Ishikawa (cell line): ENCODE data around the gene PALS2.

Experiments
- CEBPB ChIP-seq: IDR thresholded peaks from 2 replicates; pipeline ENCODE4 v1.6.1; 2012
- CREB1 ChIP-seq: IDR thresholded peaks from 2 replicates; pipeline ENCODE4 v1.6.1; 2012; ENCODE audit warnings: low read depth
- EGR1 ChIP-seq: IDR thresholded peaks from 2 replicates; pipeline ENCODE4 v1.6.1; 2012
- EP300 ChIP-seq: IDR thresholded peaks from 2 replicates; pipeline ENCODE4 v1.6.1; 2012; ENCODE audit warnings: borderline replicate concordance
- FOXM1 ChIP-seq: IDR thresholded peaks from 2 replicates; pipeline ENCODE4 v1.6.1; 2012; ENCODE audit warnings: low read depth, borderline replicate concordance
- MAX ChIP-seq: IDR thresholded peaks from 2 replicates; pipeline ENCODE4 v1.6.1; 2012
- NFIC ChIP-seq: IDR thresholded peaks from 2 replicates; pipeline ENCODE4 v1.6.1; 2012
- RAD21 ChIP-seq: IDR thresholded peaks from 2 replicates; pipeline ENCODE4 v1.6.1; 2012; ENCODE audit warnings: low read depth
- REST ChIP-seq: IDR thresholded peaks from 2 replicates; pipeline ENCODE4 v1.6.1; 2012; ENCODE audit warnings: low read depth, mild to moderate bottlenecking
- TAF1 ChIP-seq: IDR thresholded peaks from 2 replicates; pipeline ENCODE4 v1.6.1; 2012; ENCODE audit warnings: low read depth, mild to moderate bottlenecking
- TCF12 ChIP-seq: IDR thresholded peaks from 2 replicates; pipeline ENCODE4 v1.6.1; 2012; ENCODE audit warnings: low read depth
- TEAD4 ChIP-seq: IDR thresholded peaks from 2 replicates; pipeline ENCODE4 v1.6.1; 2012
- USF1 ChIP-seq: IDR thresholded peaks from 2 replicates; pipeline ENCODE4 v1.6.1; 2012
- YY1 ChIP-seq: IDR thresholded peaks from 2 replicates; pipeline ENCODE4 v1.6.1; 2012; ENCODE audit warnings: low read depth
- ZBTB7A ChIP-seq: IDR thresholded peaks from 2 replicates; pipeline ENCODE4 v1.6.1; 2012; ENCODE audit warnings: low read depth

The PALS2 gene

GRCh38 chr7:24609570-24609969, 36.3 kb downstream of the PALS2 start:
- no peak for TF ChIP-seq ZBTB7A
- TF ChIP-seq EGR1, result no peak
- TF ChIP-seq EP300, result no peak
- no peak for TF ChIP-seq FOXM1
- no peak for TF ChIP-seq REST
- TF ChIP-seq NFIC, result no peak
- no peak for TF ChIP-seq USF1
- TF ChIP-seq YY1, result no peak
- TF ChIP-seq RAD21, result no peak
- no peak for TF ChIP-seq TEAD4
- TF ChIP-seq MAX, result no peak
- no peak for TF ChIP-seq TAF1

- TF ChIP-seq YY1 (no peak), CREB1 (no peak), TAF1 (no peak), RAD21 (no peak), CEBPB (no peak), ZBTB7A (no peak), TCF12 (no peak), EP300 (no peak), USF1 (no peak), FOXM1 (no peak), TEAD4 (no peak), NFIC (no peak), REST (no peak), EGR1 (no peak)
These were observed 37.9 kb downstream of the PALS2 start for GRCh38 chr7:24611130-24611529.

- TF ChIP-seq TCF12 (no peak), MAX (no peak), USF1 (no peak), NFIC (no peak), RAD21 (no peak), TAF1 (no peak), TEAD4 (no peak), CEBPB (no peak)
These were observed 44.8 kb downstream of the PALS2 start for GRCh38 chr7:24617957-24618616.

- TF ChIP-seq TAF1 (no peak), MAX (no peak), CREB1 (no peak), NFIC (no peak), YY1 (no peak), TEAD4 (no peak), TCF12 (no peak), ZBTB7A (no peak), RAD21 (no peak)
These were observed 46.7 kb downstream of the PALS2 start for GRCh38 chr7:24619978-24620377.

- no peak for TF ChIP-seq USF1
- TF ChIP-seq CREB1, result no peak
- no peak for TF ChIP-seq TEAD4
- no peak for TF ChIP-seq CEBPB
- TF ChIP-seq NFIC, result no peak
- TF ChIP-seq REST, result no peak
- no peak for TF ChIP-seq MAX
- no peak for TF ChIP-seq ZBTB7A
- TF ChIP-seq RAD21, result no peak
- TF ChIP-seq YY1, result no peak
- TF ChIP-seq FOXM1, result no peak
- TF ChIP-seq EGR1, result no peak
- TF ChIP-seq TAF1, result no peak
- no peak for TF ChIP-seq EP300
- no peak for TF ChIP-seq TCF12
These were observed 49.5 kb downstream of the PALS2 start for GRCh38 chr7:24622646-24623182.
